ENCODE measurements around the gene HACD1.

HACD1 gene

DNA sequence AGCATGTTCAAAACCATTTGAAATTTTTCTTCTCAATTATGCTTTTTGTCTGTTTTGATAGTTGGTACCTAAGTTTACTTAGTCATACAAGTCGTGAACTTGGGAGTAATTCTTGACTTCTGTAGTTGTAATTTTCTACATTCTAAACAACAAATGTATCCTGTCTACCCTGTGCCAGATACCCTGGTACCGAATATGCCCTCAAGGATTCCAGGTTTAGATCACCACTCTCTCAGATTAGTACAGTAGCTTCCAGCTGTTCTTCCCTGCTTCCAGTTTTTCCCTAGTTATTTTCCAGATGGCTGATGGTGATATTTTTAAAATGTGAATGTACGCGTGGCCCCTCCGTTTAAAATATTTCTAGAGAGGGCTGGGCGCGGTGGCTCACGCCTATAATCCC lies 33.2 kb upstream of the HACD1 start:
- no peak for TF ChIP-seq CTCF (IDR thresholded peaks at IDR 0.05; ENCODE audit: low read depth, low read length, poor library complexity, severe bottlenecking)
- TF ChIP-seq EZH2phosphoT487 (IDR thresholded peaks at IDR 0.05; ENCODE audit: borderline replicate concordance, low read length) = no peak
- H3K79me2 ChIP-seq (ENCODE audit: control insufficient read depth, low read length) = peaks cover 96% of the 10 kb centered on the region
- peaks cover 22% of the 10 kb centered on the region for H3K36me3 ChIP-seq (ENCODE audit: control insufficient read depth, low read length)
- no peaks in the 10 kb centered on the region for H4K20me1 ChIP-seq (ENCODE audit: control insufficient read depth, insufficient read depth, low read depth, low read length)
- peaks cover 8% of the 10 kb centered on the region for H3K4me1 ChIP-seq (ENCODE audit: control insufficient read depth, low read length)
- no peaks in the 10 kb centered on the region for H3K27me3 ChIP-seq (ENCODE audit: control insufficient read depth, low read length)
- H3K27ac ChIP-seq (ENCODE audit: low read depth, low read length) = no peak overlapping the region
- H3K9me2 ChIP-seq (replicated peaks; ENCODE audit: control insufficient read depth, low read length) = no peaks in the 10 kb centered on the region
- H3K9me3 ChIP-seq (ENCODE audit: control insufficient read depth, insufficient read depth, low read length) = no peaks in the 10 kb centered on the region; the same call in 1 of the 2 replicates
- H3K4me3 ChIP-seq (ENCODE audit: low read length) = no peak overlapping the region
- no peak overlapping the region for H3K4me2 ChIP-seq (ENCODE audit: low read length)
- no peaks in the 10 kb centered on the region for H3F3A ChIP-seq (ENCODE audit: control insufficient read depth, insufficient read depth)

- Histone ChIP-seq H3K4me1 (ENCODE audit: control insufficient read depth, low read length) (peaks cover 12% of the 10 kb centered on the region), H3F3A (ENCODE audit: control insufficient read depth, insufficient read depth) (no peaks in the 10 kb centered on the region), H3K36me3 (ENCODE audit: control insufficient read depth, low read length) (peaks cover 22% of the 10 kb centered on the region), H3K4me2 (ENCODE audit: low read length) (no peak overlapping the region), H3K79me2 (ENCODE audit: control insufficient read depth, low read length) (peaks cover 96% of the 10 kb centered on the region), H4K20me1 (ENCODE audit: control insufficient read depth, insufficient read depth, low read depth, low read length) (no peaks in the 10 kb centered on the region), H3K27ac (ENCODE audit: low read depth, low read length) (no peak overlapping the region), H3K27me3 (ENCODE audit: control insufficient read depth, low read length) (no peaks in the 10 kb centered on the region), H3K9me3 (ENCODE audit: control insufficient read depth, insufficient read depth, low read length) (no peaks in the 10 kb centered on the region; the same call in 1 of the 2 replicates), H3K9me2 (replicated peaks; ENCODE audit: control insufficient read depth, low read length) (no peaks in the 10 kb centered on the region), H3K4me3 (ENCODE audit: low read length) (no peak overlapping the region)
- TF ChIP-seq EZH2phosphoT487 (IDR thresholded peaks at IDR 0.05; ENCODE audit: borderline replicate concordance, low read length) = no peak
- no peak for TF ChIP-seq CTCF (IDR thresholded peaks at IDR 0.05; ENCODE audit: low read depth, low read length, poor library complexity, severe bottlenecking)
Observed at GRCh38 chr10:17649836-17650235, 32.7 kb upstream of the HACD1 start.

GRCh38 chr10:17649052-17649451 lies 31.9 kb upstream of the HACD1 start:
- H3K9me2 ChIP-seq (replicated peaks; ENCODE audit: control insufficient read depth, low read length) = no peaks in the 10 kb centered on the region
- H3K27ac ChIP-seq (ENCODE audit: low read depth, low read length) = no peak overlapping the region
- H3K4me2 ChIP-seq (ENCODE audit: low read length) = no peak overlapping the region
- H3K4me3 ChIP-seq (ENCODE audit: low read length) = no peak overlapping the region
- H3F3A ChIP-seq (ENCODE audit: control insufficient read depth, insufficient read depth) = no peaks in the 10 kb centered on the region
- peaks cover 29% of the 10 kb centered on the region for H3K36me3 ChIP-seq (ENCODE audit: control insufficient read depth, low read length)
- H3K27me3 ChIP-seq (ENCODE audit: control insufficient read depth, low read length) = no peaks in the 10 kb centered on the region
- peaks cover 97% of the 10 kb centered on the region for H3K79me2 ChIP-seq (ENCODE audit: control insufficient read depth, low read length)
- H4K20me1 ChIP-seq (ENCODE audit: control insufficient read depth, insufficient read depth, low read depth, low read length) = no peaks in the 10 kb centered on the region
- H3K4me1 ChIP-seq (ENCODE audit: control insufficient read depth, low read length) = peaks cover 12% of the 10 kb centered on the region
- H3K9me3 ChIP-seq (ENCODE audit: control insufficient read depth, insufficient read depth, low read length) = no peaks in the 10 kb centered on the region; the same call in 1 of the 2 replicates
- no peak for TF ChIP-seq EZH2phosphoT487 (IDR thresholded peaks at IDR 0.05; ENCODE audit: borderline replicate concordance, low read length)
- no peak for TF ChIP-seq CTCF (IDR thresholded peaks at IDR 0.05; ENCODE audit: low read depth, low read length, poor library complexity, severe bottlenecking)

Data from DOHH2 (cell line).